ENCODE results near the gene CTPS2. TPM values are rescaled to one million over a fixed set of nuclear protein-coding genes. Genes with fewer than 3 reads are reported as not detected.
"Not testable (repeated sequence)": the region's sequence is repeated elsewhere in the genome, so short reads cannot be mapped to it uniquely, and the experiment has no call there.

The CTPS2 gene
- total and polyA plus RNA-seq, 2 donors (not counting 3 experiments of a cell fraction or from before 2014, with no cell fraction given) = 7.4 to 15.7 TPM

DNA sequence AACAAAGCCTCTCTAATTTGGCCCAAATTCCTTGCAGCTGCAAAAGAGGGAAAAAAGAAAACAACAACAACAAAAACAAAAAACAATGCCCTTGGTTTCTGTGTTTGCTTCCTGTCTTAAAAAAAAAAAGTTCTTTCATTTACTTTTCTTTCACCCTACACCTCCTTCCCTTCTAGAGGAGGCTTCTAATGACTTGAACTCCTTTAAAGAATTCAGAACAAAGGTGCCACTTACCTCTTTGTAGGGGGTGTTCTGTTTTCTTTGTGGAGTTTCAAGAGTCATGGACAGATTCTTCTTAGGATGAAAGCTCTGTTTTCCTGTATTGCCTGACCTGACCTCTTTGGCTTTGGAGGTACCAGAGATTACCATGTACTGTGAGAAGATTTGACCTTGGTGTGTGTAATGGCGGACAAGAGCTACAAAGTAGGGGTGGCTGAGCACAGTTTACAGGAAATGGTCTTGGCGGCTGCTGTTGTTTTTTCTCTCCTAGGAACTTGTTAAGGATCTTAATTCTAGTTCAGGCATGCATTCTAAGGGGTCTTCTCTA lies 134.9 kb downstream of the CTPS2 start:
- Histone ChIP-seq H3K9me1 (replicated peaks; ENCODE audit: control insufficient read depth, extremely low read depth, insufficient read depth, low read length) (no peaks in the 10 kb centered on the region), H3K4me2 (ENCODE audit: insufficient read depth, low read length) (no peak overlapping the region), H2AFZ (ENCODE audit: low read depth, low read length) (no peak overlapping the region), H3K27me3 (ENCODE audit: control insufficient read depth in 2 of 2, insufficient read depth in 2 of 2, low read length in 2 of 2) (no peaks in the 10 kb centered on the region), H4K20me1 (replicated peaks; ENCODE audit: control insufficient read depth, extremely low read depth, insufficient read depth, low read length) (no peaks in the 10 kb centered on the region), H3K9ac (replicated peaks; ENCODE audit: extremely low read depth, insufficient read depth, low read length) (no peak overlapping the region), H3K4me1 (ENCODE audit: control insufficient read depth, extremely low read depth, insufficient read depth, low read length) (no peaks in the 10 kb centered on the region), H3K27ac (ENCODE audit: insufficient read depth, low read depth, low read length) (no peak overlapping the region), H3K4me3 (replicated peaks in 1 of 3; ENCODE audit: insufficient read depth in 1 of 3, low read depth in 1 of 3, low read length in 3 of 3) (no peak overlapping the region), H3K79me2 (ENCODE audit: control insufficient read depth, insufficient read depth, low read length) (no peaks in the 10 kb centered on the region), H3K9me3 (replicated peaks; ENCODE audit: control insufficient read depth, insufficient read depth, low read length) (no peaks in the 10 kb centered on the region), H3K36me3 (ENCODE audit: control insufficient read depth in 2 of 2, extremely low read depth in 1 of 2, insufficient read depth in 2 of 2, low read length in 2 of 2) (no peaks in the 10 kb centered on the region)
- CTCF ChIA-PET = interaction anchor here (1.0 kb wide), 1 partner anchor 9 kb away, joined by 3 read pairs; no protein-coding TSS in a partner anchor
- TF ChIP-seq FOS (IDR thresholded peaks at IDR 0.05; ENCODE audit: borderline replicate concordance, insufficient read depth, low read length) (no peak), GATA2 (IDR thresholded peaks at IDR 0.05; ENCODE audit: insufficient read depth, insufficient read length, low read depth, low read length) (no peak), MAX (IDR thresholded peaks at IDR 0.05; ENCODE audit: insufficient read depth, insufficient read length) (no peak), EZH2 (IDR thresholded peaks at IDR 0.05; ENCODE audit: borderline replicate concordance, low read depth, low read length, severe bottlenecking) (no peak), MYC (IDR thresholded peaks at IDR 0.05; ENCODE audit: low read depth, low read length) (no peak), POLR2AphosphoS5 (IDR thresholded peaks at IDR 0.05; ENCODE audit: insufficient read depth, low read depth, low read length) (no peak), JUN (IDR thresholded peaks at IDR 0.05; ENCODE audit: borderline replicate concordance, insufficient read depth, insufficient read length, low read depth) (no peak)
- TF ChIP-seq, protein P1, sequence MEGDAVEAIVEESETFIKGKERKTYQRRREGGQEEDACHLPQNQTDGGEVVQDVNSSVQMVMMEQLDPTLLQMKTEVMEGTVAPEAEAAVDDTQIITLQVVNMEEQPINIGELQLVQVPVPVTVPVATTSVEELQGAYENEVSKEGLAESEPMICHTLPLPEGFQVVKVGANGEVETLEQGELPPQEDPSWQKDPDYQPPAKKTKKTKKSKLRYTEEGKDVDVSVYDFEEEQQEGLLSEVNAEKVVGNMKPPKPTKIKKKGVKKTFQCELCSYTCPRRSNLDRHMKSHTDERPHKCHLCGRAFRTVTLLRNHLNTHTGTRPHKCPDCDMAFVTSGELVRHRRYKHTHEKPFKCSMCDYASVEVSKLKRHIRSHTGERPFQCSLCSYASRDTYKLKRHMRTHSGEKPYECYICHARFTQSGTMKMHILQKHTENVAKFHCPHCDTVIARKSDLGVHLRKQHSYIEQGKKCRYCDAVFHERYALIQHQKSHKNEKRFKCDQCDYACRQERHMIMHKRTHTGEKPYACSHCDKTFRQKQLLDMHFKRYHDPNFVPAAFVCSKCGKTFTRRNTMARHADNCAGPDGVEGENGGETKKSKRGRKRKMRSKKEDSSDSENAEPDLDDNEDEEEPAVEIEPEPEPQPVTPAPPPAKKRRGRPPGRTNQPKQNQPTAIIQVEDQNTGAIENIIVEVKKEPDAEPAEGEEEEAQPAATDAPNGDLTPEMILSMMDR (IDR thresholded peaks at IDR 0.05; ENCODE audit: extremely low read depth in 1 of 2, insufficient read depth in 1 of 2, low read depth in 1 of 2, low read length in 2 of 2) = no peak
- intact Hi-C loops (cut with micrococcal nuclease) = no loop called here
- no peak for FAIRE-seq
- no peak for DNase-seq (ENCODE audit: low read depth, low spot score)
- dilution Hi-C loops (cut with MboI; ENCODE audit: extremely low pct_ligation_motif_present, low sequenced_read_pairs) = no loop called here
- no TSS peak for BruUV-seq (replicated peaks)
- POLR2A ChIA-PET = no interaction called here

- H3K4me2 ChIP-seq (ENCODE audit: insufficient read depth, low read length); H3K9me3 ChIP-seq (replicated peaks; ENCODE audit: control insufficient read depth, insufficient read depth, low read length); FAIRE-seq; H3K9me1 ChIP-seq (replicated peaks; ENCODE audit: control insufficient read depth, extremely low read depth, insufficient read depth, low read length); POLR2A ChIA-PET; H3K4me3 ChIP-seq (replicated peaks in 1 of 3; ENCODE audit: insufficient read depth in 1 of 3, low read depth in 1 of 3, low read length in 3 of 3); dilution Hi-C loops (cut with MboI; ENCODE audit: extremely low pct_ligation_motif_present, low sequenced_read_pairs); DNase-seq (ENCODE audit: low read depth, low spot score); H4K20me1 ChIP-seq (replicated peaks; ENCODE audit: control insufficient read depth, extremely low read depth, insufficient read depth, low read length); intact Hi-C loops (cut with micrococcal nuclease); H3K27ac ChIP-seq (ENCODE audit: insufficient read depth, low read depth, low read length); H3K79me2 ChIP-seq (ENCODE audit: control insufficient read depth, insufficient read depth, low read length); H3K36me3 ChIP-seq (ENCODE audit: control insufficient read depth in 2 of 2, extremely low read depth in 1 of 2, insufficient read depth in 2 of 2, low read length in 2 of 2); H2AFZ ChIP-seq (ENCODE audit: low read depth, low read length); H3K9ac ChIP-seq (replicated peaks; ENCODE audit: extremely low read depth, insufficient read depth, low read length); H3K4me1 ChIP-seq (ENCODE audit: control insufficient read depth, extremely low read depth, insufficient read depth, low read length); H3K27me3 ChIP-seq (ENCODE audit: control insufficient read depth in 2 of 2, insufficient read depth in 2 of 2, low read length in 2 of 2); BruUV-seq (replicated peaks); CTCF ChIA-PET: not testable (repeated sequence)
These were observed 137.1 kb downstream of the CTPS2 start for GRCh38 chrX:16575388-16575787.

Measured in endothelial cell of umbilical vein (primary cell).